HEK293 (cell line): ENCODE results near the gene VASP.

Experiments
- CTCF ChIA-PET: fragments of 350-600 bp; formaldehyde crosslinking; extraction: SDS; loops from one replicate; lab custom pipeline; 2021; ENCODE audit warnings: antibody characterized with exemption; lab: Yijun Ruan, JAX
- POLR2A ChIA-PET: fragments of 300-600 bp; formaldehyde crosslinking; extraction: SDS; loops from one replicate; lab custom pipeline; 2020; ENCODE audit warnings: antibody characterized with exemption, inconsistent platforms; lab: Yijun Ruan, JAX
- H3K27ac ChIP-seq: fragments of 200-500 bp; sonication (Bioruptor generic); 2 replicates; pipeline ENCODE4 v1.5.1; 2014; ENCODE audit warnings: low read depth, low read length, control low read depth, inconsistent platforms; ENCODE audit errors: extremely low read depth
- H3K36me3 ChIP-seq, 2 experiments: fragments of 200-500 bp in 1 of 2; sonication (Bioruptor generic) in 1 of 2; 1 replicate in 1 of 2; 2 replicates in 1 of 2; pipeline ENCODE4 v1.5.1; 2014 to 2017; ENCODE audit warnings: inconsistent platforms in 2 of 2, low read length in 2 of 2; ENCODE audit not compliant: control insufficient read depth in 2 of 2, insufficient read depth in 1 of 2
- H3K4me1 ChIP-seq: fragments of 200-500 bp; sonication (Bioruptor generic); 2 replicates; pipeline ENCODE4 v1.5.1; 2014; ENCODE audit warnings: mild to moderate bottlenecking, low read length, inconsistent platforms; ENCODE audit not compliant: control insufficient read depth, insufficient read depth
- H3K4me3 ChIP-seq: 2 replicates; pipeline ENCODE4 v1.5.1; 2011; ENCODE audit warnings: low read depth, mild to moderate bottlenecking, control low read depth, low read length, moderate library complexity
- H3K9me3 ChIP-seq: fragments of 200-500 bp; sonication (Bioruptor generic); 2 replicates; pipeline ENCODE4 v1.5.1; 2014; ENCODE audit warnings: low read depth, low read length, inconsistent platforms; ENCODE audit not compliant: control insufficient read depth, insufficient read depth
- FEZF1 ChIP-seq: fragments of 450-650 bp; formaldehyde crosslinking; IDR thresholded peaks from 2 replicates; pipeline ENCODE4 v1.5.1; 2016; ENCODE audit warnings: missing biosample characterization, missing genetic modification characterization
- GFI1B ChIP-seq: fragments of 450-650 bp; formaldehyde crosslinking; IDR thresholded peaks from 2 replicates; pipeline ENCODE4 v1.5.1; 2016; ENCODE audit warnings: missing biosample characterization, missing genetic modification characterization
- GLIS2 ChIP-seq: fragments of 450-650 bp; formaldehyde crosslinking; IDR thresholded peaks from 2 replicates; pipeline ENCODE4 v1.5.1; 2016; ENCODE audit warnings: missing biosample characterization, missing genetic modification characterization
- HOXA7 ChIP-seq: sonication (generic); formaldehyde crosslinking; IDR thresholded peaks from 2 replicates; pipeline ENCODE4 v1.8.1; 2022; ENCODE audit warnings: missing genetic modification reagents, borderline replicate concordance
- KLF9 ChIP-seq: fragments of 450-650 bp; formaldehyde crosslinking; IDR thresholded peaks from 2 replicates; pipeline ENCODE4 v1.5.1; 2016; ENCODE audit warnings: missing biosample characterization, missing genetic modification characterization, low read depth
- SALL2 ChIP-seq: fragments of 450-650 bp; formaldehyde crosslinking; IDR thresholded peaks from 2 replicates; pipeline ENCODE4 v1.5.0; 2017; ENCODE audit warnings: missing biosample characterization, mild to moderate bottlenecking, missing genetic modification characterization, borderline replicate concordance
- SP7 ChIP-seq: fragments of 450-650 bp; formaldehyde crosslinking; IDR thresholded peaks from 2 replicates; pipeline ENCODE4 v1.5.1; 2016; ENCODE audit warnings: missing biosample characterization, missing genetic modification characterization
- TCF7L2 ChIP-seq: IDR thresholded peaks from 2 replicates; pipeline ENCODE4 v1.6.1; 2011; ENCODE audit warnings: low read depth, mild to moderate bottlenecking, inconsistent platforms, low read length, moderate library complexity, borderline replicate concordance
- ZBTB21 ChIP-seq: fragments of 450-650 bp; formaldehyde crosslinking; IDR thresholded peaks from 2 replicates; pipeline ENCODE4 v1.5.1; 2017; ENCODE audit warnings: missing biosample characterization, missing genetic modification characterization
- ZIC2 ChIP-seq: fragments of 450-650 bp; formaldehyde crosslinking; IDR thresholded peaks from 2 replicates; pipeline ENCODE4 v1.5.1; 2016; ENCODE audit warnings: missing biosample characterization, missing genetic modification characterization
- ZNF138 ChIP-seq: fragments of 450-650 bp; formaldehyde crosslinking; IDR thresholded peaks from 2 replicates; pipeline ENCODE4 v1.5.1; 2016; ENCODE audit warnings: missing biosample characterization, missing genetic modification characterization, borderline replicate concordance
- ZNF184 ChIP-seq: fragments of 450-650 bp; IDR thresholded peaks from 2 replicates; pipeline ENCODE4 v1.5.1; 2018; ENCODE audit warnings: missing biosample characterization, mild to moderate bottlenecking, missing genetic modification characterization
- ZNF266 ChIP-seq: fragments of 450-650 bp; formaldehyde crosslinking; IDR thresholded peaks from 2 replicates; pipeline ENCODE4 v1.5.1; 2016; ENCODE audit warnings: missing biosample characterization, missing genetic modification characterization, low read depth
- ZNF311 ChIP-seq: fragments of 450-650 bp; formaldehyde crosslinking; IDR thresholded peaks from 2 replicates; pipeline ENCODE4 v1.5.1; 2017; ENCODE audit warnings: missing biosample characterization, missing genetic modification characterization, borderline replicate concordance
- ZNF37A ChIP-seq: fragments of 450-650 bp; IDR thresholded peaks from 2 replicates; pipeline ENCODE4 v1.5.1; 2018; ENCODE audit warnings: missing biosample characterization, missing genetic modification characterization
- ZNF394 ChIP-seq: fragments of 450-650 bp; formaldehyde crosslinking; IDR thresholded peaks from 2 replicates; pipeline ENCODE4 v1.5.1; 2016; ENCODE audit warnings: missing biosample characterization, missing genetic modification characterization, mild to moderate bottlenecking, moderate library complexity, borderline replicate concordance
- ZNF501 ChIP-seq: fragments of 450-650 bp; formaldehyde crosslinking; IDR thresholded peaks from 2 replicates; pipeline ENCODE4 v1.5.1; 2016; ENCODE audit warnings: missing biosample characterization, missing genetic modification characterization
- ZNF571 ChIP-seq: fragments of 450-650 bp; formaldehyde crosslinking; IDR thresholded peaks from 2 replicates; pipeline ENCODE4 v1.5.0; 2017; ENCODE audit warnings: missing biosample characterization, missing genetic modification characterization
- ZNF585B ChIP-seq: fragments of 450-650 bp; formaldehyde crosslinking; IDR thresholded peaks from 2 replicates; pipeline ENCODE4 v1.5.1; 2016; ENCODE audit warnings: missing biosample characterization, missing genetic modification characterization
- ZNF610 ChIP-seq: fragments of 450-650 bp; formaldehyde crosslinking; IDR thresholded peaks from 2 replicates; pipeline ENCODE4 v1.5.1; 2016; ENCODE audit warnings: missing biosample characterization, missing genetic modification characterization, borderline replicate concordance
- ZNF621 ChIP-seq: fragments of 450-650 bp; formaldehyde crosslinking; IDR thresholded peaks from 2 replicates; pipeline ENCODE4 v1.5.1; 2017; ENCODE audit warnings: missing biosample characterization, missing genetic modification characterization
- ZNF776 ChIP-seq: fragments of 450-650 bp; formaldehyde crosslinking; IDR thresholded peaks from 2 replicates; pipeline ENCODE4 v1.5.0; 2017; ENCODE audit warnings: missing biosample characterization, missing genetic modification characterization, borderline replicate concordance
- TF ChIP-seq, protein P1 (sequence below): fragments of 450-650 bp; formaldehyde crosslinking; IDR thresholded peaks from 2 replicates; pipeline ENCODE4 v1.5.1; 2017; ENCODE audit warnings: missing biosample characterization, missing genetic modification characterization
- TF ChIP-seq, protein P2 (sequence below): fragments of 450-650 bp; formaldehyde crosslinking; conservative IDR thresholded peaks from 2 replicates; pipeline ENCODE4 v1.5.1; 2016; ENCODE audit warnings: low read depth, missing biosample characterization, missing genetic modification characterization
- TF ChIP-seq, protein P3 (sequence below): fragments of 450-650 bp; formaldehyde crosslinking; IDR thresholded peaks from 2 replicates; pipeline ENCODE4 v1.5.1; 2016; ENCODE audit warnings: missing biosample characterization, missing genetic modification characterization
- TF ChIP-seq, protein P4 (sequence below): fragments of 450-650 bp; IDR thresholded peaks from 2 replicates; pipeline ENCODE4 v1.5.1; 2018; ENCODE audit warnings: missing biosample characterization, missing genetic modification characterization
- TF ChIP-seq, protein P5 (sequence below): fragments of 450-650 bp; formaldehyde crosslinking; IDR thresholded peaks from 2 replicates; pipeline ENCODE4 v1.5.1; 2016; ENCODE audit warnings: missing biosample characterization, missing genetic modification characterization

VASP gene

DNA sequence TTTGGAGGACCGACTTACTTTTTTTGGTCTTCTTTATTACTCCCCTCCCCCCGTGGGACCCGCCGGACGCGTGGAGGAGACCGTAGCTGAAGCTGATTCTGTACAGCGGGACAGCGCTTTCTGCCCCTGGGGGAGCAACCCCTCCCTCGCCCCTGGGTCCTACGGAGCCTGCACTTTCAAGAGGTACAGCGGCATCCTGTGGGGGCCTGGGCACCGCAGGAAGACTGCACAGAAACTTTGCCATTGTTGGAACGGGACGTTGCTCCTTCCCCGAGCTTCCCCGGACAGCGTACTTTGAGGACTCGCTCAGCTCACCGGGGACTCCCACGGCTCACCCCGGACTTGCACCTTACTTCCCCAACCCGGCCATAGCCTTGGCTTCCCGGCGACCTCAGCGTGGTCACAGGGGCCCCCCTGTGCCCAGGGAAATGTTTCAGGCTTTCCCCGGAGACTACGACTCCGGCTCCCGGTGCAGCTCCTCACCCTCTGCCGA is 39.1 kb upstream of the VASP start (continued):
- no peak for TF ChIP-seq SALL2
- TF ChIP-seq TCF7L2: no peak
- TF ChIP-seq GLIS2 (tag by site-specific recombination): peak; percentile 72
- TF ChIP-seq, protein P1, sequence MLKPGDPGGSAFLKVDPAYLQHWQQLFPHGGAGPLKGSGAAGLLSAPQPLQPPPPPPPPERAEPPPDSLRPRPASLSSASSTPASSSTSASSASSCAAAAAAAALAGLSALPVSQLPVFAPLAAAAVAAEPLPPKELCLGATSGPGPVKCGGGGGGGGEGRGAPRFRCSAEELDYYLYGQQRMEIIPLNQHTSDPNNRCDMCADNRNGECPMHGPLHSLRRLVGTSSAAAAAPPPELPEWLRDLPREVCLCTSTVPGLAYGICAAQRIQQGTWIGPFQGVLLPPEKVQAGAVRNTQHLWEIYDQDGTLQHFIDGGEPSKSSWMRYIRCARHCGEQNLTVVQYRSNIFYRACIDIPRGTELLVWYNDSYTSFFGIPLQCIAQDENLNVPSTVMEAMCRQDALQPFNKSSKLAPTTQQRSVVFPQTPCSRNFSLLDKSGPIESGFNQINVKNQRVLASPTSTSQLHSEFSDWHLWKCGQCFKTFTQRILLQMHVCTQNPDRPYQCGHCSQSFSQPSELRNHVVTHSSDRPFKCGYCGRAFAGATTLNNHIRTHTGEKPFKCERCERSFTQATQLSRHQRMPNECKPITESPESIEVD: no peak
- 0 out of 2 replicates have a peak, but pooled peaks have one; percentile 39 for TF ChIP-seq ZNF138 (tag by site-specific recombination)
- TF ChIP-seq ZNF776 (tag by site-specific recombination): no peak
- TF ChIP-seq ZIC2: peak; percentile 11; the same call in 1 of the 2 replicates
- TF ChIP-seq ZNF37A (tag by site-specific recombination): no peak
- TF ChIP-seq ZNF184 (tag by site-specific recombination): 0 out of 2 replicates have a peak, but pooled peaks have one; percentile 10
- TF ChIP-seq, protein P2, sequence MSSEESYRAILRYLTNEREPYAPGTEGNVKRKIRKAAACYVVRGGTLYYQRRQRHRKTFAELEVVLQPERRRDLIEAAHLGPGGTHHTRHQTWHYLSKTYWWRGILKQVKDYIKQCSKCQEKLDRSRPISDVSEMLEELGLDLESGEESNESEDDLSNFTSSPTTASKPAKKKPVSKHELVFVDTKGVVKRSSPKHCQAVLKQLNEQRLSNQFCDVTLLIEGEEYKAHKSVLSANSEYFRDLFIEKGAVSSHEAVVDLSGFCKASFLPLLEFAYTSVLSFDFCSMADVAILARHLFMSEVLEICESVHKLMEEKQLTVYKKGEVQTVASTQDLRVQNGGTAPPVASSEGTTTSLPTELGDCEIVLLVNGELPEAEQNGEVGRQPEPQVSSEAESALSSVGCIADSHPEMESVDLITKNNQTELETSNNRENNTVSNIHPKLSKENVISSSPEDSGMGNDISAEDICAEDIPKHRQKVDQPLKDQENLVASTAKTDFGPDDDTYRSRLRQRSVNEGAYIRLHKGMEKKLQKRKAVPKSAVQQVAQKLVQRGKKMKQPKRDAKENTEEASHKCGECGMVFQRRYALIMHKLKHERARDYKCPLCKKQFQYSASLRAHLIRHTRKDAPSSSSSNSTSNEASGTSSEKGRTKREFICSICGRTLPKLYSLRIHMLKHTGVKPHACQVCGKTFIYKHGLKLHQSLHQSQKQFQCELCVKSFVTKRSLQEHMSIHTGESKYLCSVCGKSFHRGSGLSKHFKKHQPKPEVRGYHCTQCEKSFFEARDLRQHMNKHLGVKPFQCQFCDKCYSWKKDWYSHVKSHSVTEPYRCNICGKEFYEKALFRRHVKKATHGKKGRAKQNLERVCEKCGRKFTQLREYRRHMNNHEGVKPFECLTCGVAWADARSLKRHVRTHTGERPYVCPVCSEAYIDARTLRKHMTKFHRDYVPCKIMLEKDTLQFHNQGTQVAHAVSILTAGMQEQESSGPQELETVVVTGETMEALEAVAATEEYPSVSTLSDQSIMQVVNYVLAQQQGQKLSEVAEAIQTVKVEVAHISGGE: peak; percentile 45
- no peak for TF ChIP-seq ZNF585B (tag by site-specific recombination)
- TF ChIP-seq, protein P3, sequence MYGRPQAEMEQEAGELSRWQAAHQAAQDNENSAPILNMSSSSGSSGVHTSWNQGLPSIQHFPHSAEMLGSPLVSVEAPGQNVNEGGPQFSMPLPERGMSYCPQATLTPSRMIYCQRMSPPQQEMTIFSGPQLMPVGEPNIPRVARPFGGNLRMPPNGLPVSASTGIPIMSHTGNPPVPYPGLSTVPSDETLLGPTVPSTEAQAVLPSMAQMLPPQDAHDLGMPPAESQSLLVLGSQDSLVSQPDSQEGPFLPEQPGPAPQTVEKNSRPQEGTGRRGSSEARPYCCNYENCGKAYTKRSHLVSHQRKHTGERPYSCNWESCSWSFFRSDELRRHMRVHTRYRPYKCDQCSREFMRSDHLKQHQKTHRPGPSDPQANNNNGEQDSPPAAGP (tag by site-specific recombination): no peak
- TF ChIP-seq, protein P4, sequence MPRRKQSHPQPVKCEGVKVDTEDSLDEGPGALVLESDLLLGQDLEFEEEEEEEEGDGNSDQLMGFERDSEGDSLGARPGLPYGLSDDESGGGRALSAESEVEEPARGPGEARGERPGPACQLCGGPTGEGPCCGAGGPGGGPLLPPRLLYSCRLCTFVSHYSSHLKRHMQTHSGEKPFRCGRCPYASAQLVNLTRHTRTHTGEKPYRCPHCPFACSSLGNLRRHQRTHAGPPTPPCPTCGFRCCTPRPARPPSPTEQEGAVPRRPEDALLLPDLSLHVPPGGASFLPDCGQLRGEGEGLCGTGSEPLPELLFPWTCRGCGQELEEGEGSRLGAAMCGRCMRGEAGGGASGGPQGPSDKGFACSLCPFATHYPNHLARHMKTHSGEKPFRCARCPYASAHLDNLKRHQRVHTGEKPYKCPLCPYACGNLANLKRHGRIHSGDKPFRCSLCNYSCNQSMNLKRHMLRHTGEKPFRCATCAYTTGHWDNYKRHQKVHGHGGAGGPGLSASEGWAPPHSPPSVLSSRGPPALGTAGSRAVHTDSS (tag by site-specific recombination): no peak
- TF ChIP-seq, protein P5, sequence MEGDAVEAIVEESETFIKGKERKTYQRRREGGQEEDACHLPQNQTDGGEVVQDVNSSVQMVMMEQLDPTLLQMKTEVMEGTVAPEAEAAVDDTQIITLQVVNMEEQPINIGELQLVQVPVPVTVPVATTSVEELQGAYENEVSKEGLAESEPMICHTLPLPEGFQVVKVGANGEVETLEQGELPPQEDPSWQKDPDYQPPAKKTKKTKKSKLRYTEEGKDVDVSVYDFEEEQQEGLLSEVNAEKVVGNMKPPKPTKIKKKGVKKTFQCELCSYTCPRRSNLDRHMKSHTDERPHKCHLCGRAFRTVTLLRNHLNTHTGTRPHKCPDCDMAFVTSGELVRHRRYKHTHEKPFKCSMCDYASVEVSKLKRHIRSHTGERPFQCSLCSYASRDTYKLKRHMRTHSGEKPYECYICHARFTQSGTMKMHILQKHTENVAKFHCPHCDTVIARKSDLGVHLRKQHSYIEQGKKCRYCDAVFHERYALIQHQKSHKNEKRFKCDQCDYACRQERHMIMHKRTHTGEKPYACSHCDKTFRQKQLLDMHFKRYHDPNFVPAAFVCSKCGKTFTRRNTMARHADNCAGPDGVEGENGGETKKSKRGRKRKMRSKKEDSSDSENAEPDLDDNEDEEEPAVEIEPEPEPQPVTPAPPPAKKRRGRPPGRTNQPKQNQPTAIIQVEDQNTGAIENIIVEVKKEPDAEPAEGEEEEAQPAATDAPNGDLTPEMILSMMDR (tag by site-specific recombination): peak; percentile 62; the same call in 1 of the 2 replicates
- TF ChIP-seq ZNF501 (tag by site-specific recombination): no peak
- TF ChIP-seq FEZF1 (tag by site-specific recombination): no peak

DNA sequence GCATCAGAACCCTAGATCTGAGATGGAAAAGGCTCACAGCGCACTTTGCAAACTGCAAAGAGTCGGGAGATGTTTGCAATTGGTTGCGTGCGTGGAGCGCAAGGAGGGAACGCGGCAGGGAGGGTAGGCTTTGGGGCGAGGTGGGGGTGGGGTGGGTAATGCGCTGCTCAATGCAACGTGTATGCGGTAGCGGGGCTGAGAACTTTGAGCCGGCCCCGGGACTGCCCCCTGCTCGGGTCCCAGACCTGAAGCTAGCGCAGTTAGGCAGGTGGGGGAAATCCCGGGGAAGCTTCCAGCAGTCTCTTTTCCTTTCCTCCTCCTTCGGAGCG is 38.5 kb upstream of the VASP start:
- peak overlapping the region; percentile 65 for H3K4me3 ChIP-seq
- ChIA-PET POLR2A (interaction anchor here (0.6 to 3.1 kb wide), 9 partner anchors 10 to 558 kb away, joined by 3 to 52 read pairs (median 8); partner anchors contain the start of gene DMWD), CTCF (interaction anchor here (0.6 to 7.6 kb wide), 11 partner anchors 9 to 89 kb away, joined by 3 to 86 read pairs (median 6); no protein-coding TSS in a partner anchor)
- no peaks in the 10 kb centered on the region for H3K9me3 ChIP-seq
- H3K36me3 ChIP-seq: no peaks in the 10 kb centered on the region
- peaks cover 5% of the 10 kb centered on the region; the same call in 1 of the 2 replicates for H3K4me1 ChIP-seq
- H3K27ac ChIP-seq: no peak overlapping the region; the same call in 1 of the 2 replicates
- no peak for TF ChIP-seq ZBTB21 (tag by site-specific recombination)
- no peak for TF ChIP-seq ZNF571 (tag by site-specific recombination)
- TF ChIP-seq SP7 (tag by site-specific recombination): no peak
- no peak for TF ChIP-seq ZNF266
- TF ChIP-seq HOXA7 (CRISPR knock-in tag): no peak
- no peak for TF ChIP-seq GFI1B (tag by site-specific recombination)
- no peak for TF ChIP-seq KLF9 (tag by site-specific recombination)
- no peak for TF ChIP-seq ZNF311 (tag by site-specific recombination)
- no peak for TF ChIP-seq ZNF610 (tag by site-specific recombination)
- no peak for TF ChIP-seq SALL2
- TF ChIP-seq ZNF37A (tag by site-specific recombination): no peak
- no peak for TF ChIP-seq ZNF621 (tag by site-specific recombination)
- no peak for TF ChIP-seq ZNF394
